ENCODE measurements around the gene MSRB2.
A peak's percentile ranks its signal among the peaks of the same experiment; 100 is the strongest.
"Not testable (repeated sequence)": the region's sequence is repeated elsewhere in the genome, so short reads cannot be mapped to it uniquely, and the experiment has no call there.

The MSRB2 gene

GRCh38 chr10:23070913-23071218, 24.5 kb upstream of the MSRB2 start:
- no peak for TF ChIP-seq CTCF (IDR thresholded peaks at IDR 0.05; ENCODE audit: low read depth, low read length, missing control alignments)
- DNase-seq (ENCODE audit: low read depth) = peak; percentile 39
- H3K4me3 ChIP-seq (ENCODE audit: low read depth, low read length) = no peak overlapping the region

GRCh38 chr10:23072593-23072992, 22.8 kb upstream of the MSRB2 start:
- not testable (repeated sequence) for H3K4me3 ChIP-seq (ENCODE audit: low read depth, low read length); DNase-seq (ENCODE audit: low read depth)

- H3K4me3 ChIP-seq (ENCODE audit: low read depth, low read length) = no peak overlapping the region
- TF ChIP-seq CTCF (IDR thresholded peaks at IDR 0.05; ENCODE audit: low read depth, low read length, missing control alignments) = no peak
- no peak for DNase-seq (ENCODE audit: low read depth)
Measured at GRCh38 chr10:23073527-23073926, 21.9 kb upstream of the MSRB2 start.

- no peak for DNase-seq (ENCODE audit: low read depth)
- H3K4me3 ChIP-seq (ENCODE audit: low read depth, low read length) = no peak overlapping the region
- no peak for TF ChIP-seq CTCF (IDR thresholded peaks at IDR 0.05; ENCODE audit: low read depth, low read length, missing control alignments)
Measured at GRCh38 chr10:23075672-23076071, 19.7 kb upstream of the MSRB2 start.

GRCh38 chr10:23078114-23078513, 17.3 kb upstream of the MSRB2 start:
- no peak overlapping the region for H3K4me3 ChIP-seq (ENCODE audit: low read depth, low read length)
- no peak for DNase-seq (ENCODE audit: low read depth)
- no peak for TF ChIP-seq CTCF (IDR thresholded peaks at IDR 0.05; ENCODE audit: low read depth, low read length, missing control alignments)

- TF ChIP-seq CTCF (IDR thresholded peaks at IDR 0.05; ENCODE audit: low read depth, low read length, missing control alignments) = no peak
- no peak for DNase-seq (ENCODE audit: low read depth)
- no peak overlapping the region for H3K4me3 ChIP-seq (ENCODE audit: low read depth, low read length)
Measured at GRCh38 chr10:23079700-23080099, 15.7 kb upstream of the MSRB2 start.

- no peak overlapping the region for H3K4me3 ChIP-seq (ENCODE audit: low read depth, low read length)
- DNase-seq (ENCODE audit: low read depth) = no peak
- no peak for TF ChIP-seq CTCF (IDR thresholded peaks at IDR 0.05; ENCODE audit: low read depth, low read length, missing control alignments)
Measured at GRCh38 chr10:23080262-23080661, 15.1 kb upstream of the MSRB2 start.

GRCh38 chr10:23081221-23081750, 14.1 kb upstream of the MSRB2 start:
- no peak overlapping the region for H3K4me3 ChIP-seq (ENCODE audit: low read depth, low read length)
- no peak for DNase-seq (ENCODE audit: low read depth)
- no peak for TF ChIP-seq CTCF (IDR thresholded peaks at IDR 0.05; ENCODE audit: low read depth, low read length, missing control alignments)
